Activated CD8-positive, alpha-beta T cell treated with anti-CD3 and anti-CD28 coated beads for 36 hours (primary cell): ENCODE results near the gene TMIGD3. TPM values are rescaled to one million over a fixed set of nuclear protein-coding genes. Genes with fewer than 3 reads are reported as not detected.

Experiments used
- ATAC-seq: fragments of 200-7000 bp; cut with Tn5 transposase; one replicate; pipeline ENCODE4 v1.10.0; 2021; ENCODE audit warnings: mild to moderate bottlenecking, moderate library complexity
- CTCF ChIA-PET: fragments of 350-600 bp; sonication (Branson Sonifier 250); formaldehyde crosslinking; loops from one replicate; lab custom pipeline; 2021; ENCODE audit warnings: antibody characterized with exemption; lab: Charles Lee
- POLR2A ChIA-PET: fragments of 350-600 bp; sonication (Branson Sonifier 250); formaldehyde crosslinking; loops from one replicate; lab custom pipeline; 2021; ENCODE audit warnings: antibody characterized with exemption; lab: Charles Lee
- DNase-seq: peaks from one replicate; pipeline ENCODE4 v3.0.0-alpha.2; 2020
- H3K27ac Mint-ChIP-seq: one replicate; pipeline ENCODE4 v1.8.0; 2021; ENCODE audit warnings: mild to moderate bottlenecking, mixed read lengths
- H3K27me3 Mint-ChIP-seq: one replicate; pipeline ENCODE4 v1.8.0; 2021; ENCODE audit warnings: mixed read lengths
- H3K36me3 Mint-ChIP-seq: one replicate; pipeline ENCODE4 v1.8.0; 2021; ENCODE audit warnings: low read depth, mixed read lengths
- H3K4me1 Mint-ChIP-seq: one replicate; pipeline ENCODE4 v1.8.0; 2021; ENCODE audit warnings: low read depth, mixed read lengths
- H3K4me3 Mint-ChIP-seq: one replicate; pipeline ENCODE4 v1.8.0; 2021; ENCODE audit warnings: mild to moderate bottlenecking, moderate library complexity, mixed read lengths
- H3K9me3 Mint-ChIP-seq: one replicate; pipeline ENCODE4 v1.8.0; 2021; ENCODE audit warnings: mixed read lengths
- CTCF ChIP-seq: fragments of 200-600 bp; IDR thresholded peaks from one replicate; pipeline ENCODE4 v1.8.0; 2022; ENCODE audit warnings: antibody characterized with exemption, mild to moderate bottlenecking
- intact Hi-C: fragments of 100-400 bp; cut with micrococcal nuclease; formaldehyde crosslinking; loops from one replicate; pipeline ENCODE4 v1.10.0; 2022
- total RNA-seq, 2 experiments: library from RNA; stranded (reverse); gene quantifications; one replicate each; pipeline ENCODE4 v1.2.3, GENCODE V29; 2021

TMIGD3 gene
- total RNA-seq, 2 experiments from 2014 or later: not detected

GRCh38 chr1:111535256-111536191 is 32.1 kb upstream of the TMIGD3 start:
- peaks cover 2% of the 10 kb centered on the region for H3K9me3 Mint-ChIP-seq
- no peak overlapping the region for H3K27ac Mint-ChIP-seq
- H3K36me3 Mint-ChIP-seq: no peaks in the 10 kb centered on the region
- TF ChIP-seq CTCF: no peak
- DNase-seq: no peak
- intact Hi-C loops: no loop called here
- CTCF ChIA-PET: interaction anchor here (1.2 kb wide), 1 partner anchor 19 kb away, joined by 3 read pairs; no protein-coding TSS in a partner anchor
- peaks cover 3% of the 10 kb centered on the region for H3K27me3 Mint-ChIP-seq
- ATAC-seq: no peak
- no peak overlapping the region for H3K4me3 Mint-ChIP-seq
- H3K4me1 Mint-ChIP-seq: peaks cover 7% of the 10 kb centered on the region
- POLR2A ChIA-PET: no interaction called here

- H3K9me3 Mint-ChIP-seq: peaks cover 2% of the 10 kb centered on the region
- ChIA-PET POLR2A (no interaction called here), CTCF (interaction anchor here (1.4 kb wide), 1 partner anchor 12 kb away, joined by 11 read pairs; no protein-coding TSS in a partner anchor)
- H3K27me3 Mint-ChIP-seq: no peaks in the 10 kb centered on the region
- peaks cover 41% of the 10 kb centered on the region for H3K4me1 Mint-ChIP-seq
- ATAC-seq (no peak), DNase-seq (no peak)
- no peak overlapping the region for H3K27ac Mint-ChIP-seq
- no peaks in the 10 kb centered on the region for H3K36me3 Mint-ChIP-seq
- no peak overlapping the region for H3K4me3 Mint-ChIP-seq
- no peak for TF ChIP-seq CTCF
- intact Hi-C loops: no loop called here
Observed at GRCh38 chr1:111520053-111520452, 16.6 kb upstream of the TMIGD3 start.

GRCh38 chr1:111517469-111518225 is 14.2 kb upstream of the TMIGD3 start:
- H3K4me3 Mint-ChIP-seq: peak overlapping the region; percentile 12
- ATAC-seq (peak; percentile 61), DNase-seq (peak; percentile 69)
- ChIA-PET POLR2A (interaction anchor here (0.6 to 3.9 kb wide), 21 partner anchors 10 to 639 kb away, joined by 3 to 43 read pairs (median 4); partner anchors contain the start of gene RAP1A), CTCF (interaction anchor here (0.8 to 4.1 kb wide), 30 partner anchors 10 to 252 kb away, joined by 3 to 58 read pairs (median 4); partner anchors contain the start of genes ADORA3, DDX20 and TMIGD3)
- H3K4me1 Mint-ChIP-seq: peaks cover 58% of the 10 kb centered on the region
- no peaks in the 10 kb centered on the region for H3K9me3 Mint-ChIP-seq
- intact Hi-C loops: loop anchor here (2.0 kb wide), 2 partner anchors 75 to 103 kb away; no protein-coding TSS in a partner anchor
- no peaks in the 10 kb centered on the region for H3K36me3 Mint-ChIP-seq
- H3K27me3 Mint-ChIP-seq: no peaks in the 10 kb centered on the region
- no peak for TF ChIP-seq CTCF
- H3K27ac Mint-ChIP-seq: peak overlapping the region; percentile 94

GRCh38 chr1:111516005-111516535 is 12.6 kb upstream of the TMIGD3 start:
- H3K27ac Mint-ChIP-seq: peak overlapping the region; percentile 94
- peak; percentile 62 for ATAC-seq
- POLR2A ChIA-PET: interaction anchor here (0.6 to 3.9 kb wide), 14 partner anchors 8 to 105 kb away, joined by 3 to 43 read pairs (median 6); partner anchors contain the start of gene RAP1A
- peak; percentile 82 for DNase-seq
- H3K4me3 Mint-ChIP-seq: peak overlapping the region; percentile 62
- H3K36me3 Mint-ChIP-seq: no peaks in the 10 kb centered on the region
- CTCF ChIA-PET: interaction anchor here (0.8 to 4.1 kb wide), 20 partner anchors 9 to 254 kb away, joined by 3 to 58 read pairs (median 6); partner anchors contain the start of genes ADORA3, RAP1A and TMIGD3
- peaks cover 58% of the 10 kb centered on the region for H3K4me1 Mint-ChIP-seq
- H3K9me3 Mint-ChIP-seq: no peaks in the 10 kb centered on the region
- peak; percentile 71 for TF ChIP-seq CTCF
- intact Hi-C loops: loop anchor here (2.0 kb wide), 2 partner anchors 77 to 105 kb away; no protein-coding TSS in a partner anchor
- no peaks in the 10 kb centered on the region for H3K27me3 Mint-ChIP-seq
